Spinal cord (tissue), 10 donors: ENCODE data around the gene SLC36A1. TPM values are rescaled to one million over a fixed set of nuclear protein-coding genes. Genes with fewer than 3 reads are reported as not detected.
A peak's percentile ranks its signal among the peaks of the same experiment; 100 is the strongest.
"Not testable (repeated sequence)": the region's sequence is repeated elsewhere in the genome, so short reads cannot be mapped to it uniquely, and the experiment has no call there.

Experiments used
- DNase-seq, 6 donors: peaks; one replicate each; pipeline versions ENCODE4 v3.0.0 to v3.0.0-alpha.2; 2013 to 2015; ENCODE audit warnings: low spot score in 6 of 6, low read depth in 4 of 6
- H3K27ac ChIP-seq: one replicate; pipeline ENCODE4 v1.5.1; 2013; ENCODE audit warnings: low read depth, low read length, control low read depth
- H3K27me3 ChIP-seq: one replicate; pipeline ENCODE4 v1.6.1; 2013; ENCODE audit warnings: low read length; ENCODE audit not compliant: control insufficient read depth, insufficient read depth
- H3K36me3 ChIP-seq: one replicate; pipeline ENCODE4 v1.6.1; 2013; ENCODE audit warnings: low read length; ENCODE audit not compliant: control insufficient read depth, insufficient read depth
- H3K4me1 ChIP-seq: one replicate; pipeline ENCODE4 v1.6.1; 2013; ENCODE audit warnings: low read length; ENCODE audit not compliant: control insufficient read depth, insufficient read depth
- H3K4me3 ChIP-seq: one replicate; pipeline ENCODE4 v1.5.1; 2013; ENCODE audit warnings: low read depth, low read length, control low read depth
- H3K9me3 ChIP-seq: one replicate; pipeline ENCODE4 v1.6.1; 2013; ENCODE audit warnings: low read length; ENCODE audit not compliant: control insufficient read depth, insufficient read depth
- WGBS: methylation state at CpG from one replicate; pipeline ENCODE4 v1.1.5; 2013; ENCODE audit warnings: missing lambda C conversion rate; ENCODE audit not compliant: insufficient coverage; 5-methylcytosine and 5-hydroxymethylcytosine counted together
- polyA plus RNA-seq, 2 donors: library from polyadenylated mRNA; unstranded; fragments of 120-200 nt; gene quantifications; one replicate each; pipeline ENCODE4 v1.2.1, GENCODE V29; 2013; ENCODE audit not compliant: insufficient read length in 2 of 2
- total RNA-seq, 2 donors: library from RNA; depleted of rRNA in 1 of 2; stranded (reverse); fragments of 120-200 nt in 1 of 2; fragments of >200 nt in 1 of 2; gene quantifications; one replicate each; pipeline versions ENCODE4 v1.2.3 to v1.2.4, GENCODE V29; 2013 to 2014
- donor health status: healthy.

Gene SLC36A1
- total and polyA plus RNA-seq, 4 donors, result 11.4 to 14.5 (median 13.9) TPM

DNA sequence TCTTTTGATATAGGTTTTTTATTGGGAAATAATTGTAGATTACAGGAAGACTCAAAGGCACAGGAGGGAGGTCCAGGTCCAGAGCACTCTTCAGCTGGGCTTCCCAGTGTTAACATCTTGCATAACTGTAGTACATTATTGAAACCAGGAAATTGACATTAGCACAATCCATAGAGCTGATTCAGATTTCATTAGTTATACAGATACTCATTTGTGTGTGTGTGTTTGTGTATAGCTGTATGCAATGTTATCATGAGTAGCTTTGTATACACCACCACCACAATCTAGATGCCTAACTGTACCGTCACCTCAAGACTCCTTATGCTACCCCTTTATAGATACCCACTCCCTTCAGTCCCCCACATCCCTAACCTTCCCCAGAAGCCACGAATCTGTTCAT, 47.9 kb downstream of the SLC36A1 start:
- Histone ChIP-seq H3K4me1 (no peaks in the 10 kb centered on the region), H3K27me3 (no peaks in the 10 kb centered on the region), H3K36me3 (peaks cover 4% of the 10 kb centered on the region), H3K9me3 (no peaks in the 10 kb centered on the region), H3K27ac (no peak overlapping the region), H3K4me3 (no peak overlapping the region)
- no CpG with 5 or more reads among the region's 2 CpGs for WGBS
- no peak for DNase-seq

DNA sequence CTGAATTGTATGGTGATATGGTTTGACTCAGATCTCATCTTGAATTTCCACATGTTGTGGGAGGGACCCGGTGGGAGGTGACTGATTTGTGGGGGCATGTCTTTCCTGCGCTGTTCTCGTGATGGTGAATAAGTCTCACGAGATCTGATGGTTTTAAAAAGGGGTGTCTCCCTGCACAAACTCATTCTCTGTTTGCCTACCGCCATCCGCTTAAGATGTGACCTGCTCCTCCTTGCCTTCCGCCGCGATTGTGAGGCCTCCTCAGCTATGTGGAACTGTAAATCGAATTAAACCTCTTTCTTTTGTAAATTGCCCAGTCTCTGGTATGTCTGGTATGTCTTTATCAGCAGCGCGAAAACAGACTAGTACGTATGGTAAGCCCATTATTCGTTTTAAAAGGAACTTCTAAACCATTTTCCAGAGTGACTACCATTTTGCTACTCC, 48.7 kb downstream of the SLC36A1 start:
- H3K27me3 ChIP-seq, result no peaks in the 10 kb centered on the region
- H3K4me1 ChIP-seq, result peaks cover 5% of the 10 kb centered on the region
- H3K27ac ChIP-seq, result no peak overlapping the region
- H3K4me3 ChIP-seq, result no peak overlapping the region
- WGBS, result 55% methylated on average over 12 of the region's 14 CpGs
- no peaks in the 10 kb centered on the region for H3K9me3 ChIP-seq
- no peak for DNase-seq
- H3K36me3 ChIP-seq, result no peaks in the 10 kb centered on the region

DNA sequence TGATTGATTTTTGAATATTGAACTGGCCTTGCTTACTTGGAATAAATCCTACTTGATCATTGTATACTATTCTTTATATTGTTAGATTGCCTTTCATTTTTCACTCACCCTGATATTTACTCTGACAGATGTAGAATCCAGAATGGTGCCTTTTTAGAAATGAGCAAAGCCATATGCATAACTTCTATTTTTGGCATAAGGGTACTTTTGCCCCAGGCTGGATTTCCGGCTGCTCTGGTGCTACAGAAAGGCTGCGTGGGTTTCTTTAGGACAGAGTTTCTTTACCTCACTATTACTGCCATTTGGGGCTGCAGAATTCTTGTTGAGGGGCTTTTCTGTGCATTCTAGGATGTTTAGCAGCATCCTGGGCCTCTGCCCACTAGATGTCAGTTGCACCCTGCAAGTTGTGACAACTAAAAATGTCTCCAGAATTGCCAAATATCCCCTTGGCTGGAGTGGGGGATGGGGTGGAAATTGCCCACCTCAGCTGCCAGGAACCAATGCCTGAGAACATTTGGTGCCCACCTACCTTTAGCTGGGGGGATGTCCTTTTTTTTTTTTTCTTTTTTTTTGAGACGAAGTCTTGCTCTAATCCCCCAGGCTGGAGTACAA, 50.1 kb downstream of the SLC36A1 start:
- Histone ChIP-seq H3K4me3 (no peak overlapping the region), H3K27me3 (no peaks in the 10 kb centered on the region), H3K27ac (no peak overlapping the region), H3K36me3 (no peaks in the 10 kb centered on the region), H3K9me3 (no peaks in the 10 kb centered on the region), H3K4me1 (peaks cover 5% of the 10 kb centered on the region)
- WGBS, result no CpG with 5 or more reads among the region's 3 CpGs
- peak in 2 of 6 donors; percentile 9 to 55 for DNase-seq

DNA sequence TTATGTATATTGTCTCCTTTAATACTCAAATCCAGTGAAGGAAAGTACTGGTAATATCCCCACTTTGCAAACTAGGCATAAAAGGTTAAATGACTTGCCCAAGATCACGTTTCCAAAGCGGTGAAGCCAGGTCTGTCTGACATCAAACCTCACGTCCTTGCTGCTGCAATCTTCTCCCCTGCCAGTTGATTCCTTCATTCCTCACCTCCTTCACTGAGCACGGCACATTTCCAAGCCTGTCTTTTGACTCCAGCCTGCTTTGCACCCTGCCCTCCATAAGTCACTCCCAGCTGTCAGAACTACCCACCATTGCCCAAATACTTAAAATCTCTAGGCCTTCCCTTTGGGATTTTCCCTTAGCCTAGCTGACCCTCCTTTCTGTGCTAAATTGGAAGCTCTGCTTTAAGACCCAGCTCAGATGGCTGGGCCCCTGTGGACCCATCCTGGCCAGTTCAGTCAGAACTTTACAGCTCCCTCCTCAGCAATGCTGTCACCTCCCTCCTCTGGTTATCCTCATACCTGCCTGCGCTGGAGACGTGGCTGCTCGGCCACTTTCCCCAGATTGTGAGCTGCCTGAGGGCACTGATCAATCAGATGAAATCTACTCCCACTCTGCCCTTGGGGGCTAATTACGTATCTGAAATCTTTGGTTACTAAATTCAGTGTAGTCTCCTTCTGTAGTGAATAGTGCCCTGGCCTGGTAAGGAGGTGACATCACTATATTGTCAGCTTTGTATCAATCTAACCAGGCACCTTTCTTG, 51.2 kb downstream of the SLC36A1 start:
- Histone ChIP-seq H3K27ac (no peak overlapping the region), H3K4me3 (no peak overlapping the region), H3K9me3 (no peaks in the 10 kb centered on the region), H3K36me3 (no peaks in the 10 kb centered on the region), H3K27me3 (no peaks in the 10 kb centered on the region), H3K4me1 (peaks cover 5% of the 10 kb centered on the region)
- no peak for DNase-seq
- WGBS, result 87% methylated on average over 7 of the region's 8 CpGs

DNA sequence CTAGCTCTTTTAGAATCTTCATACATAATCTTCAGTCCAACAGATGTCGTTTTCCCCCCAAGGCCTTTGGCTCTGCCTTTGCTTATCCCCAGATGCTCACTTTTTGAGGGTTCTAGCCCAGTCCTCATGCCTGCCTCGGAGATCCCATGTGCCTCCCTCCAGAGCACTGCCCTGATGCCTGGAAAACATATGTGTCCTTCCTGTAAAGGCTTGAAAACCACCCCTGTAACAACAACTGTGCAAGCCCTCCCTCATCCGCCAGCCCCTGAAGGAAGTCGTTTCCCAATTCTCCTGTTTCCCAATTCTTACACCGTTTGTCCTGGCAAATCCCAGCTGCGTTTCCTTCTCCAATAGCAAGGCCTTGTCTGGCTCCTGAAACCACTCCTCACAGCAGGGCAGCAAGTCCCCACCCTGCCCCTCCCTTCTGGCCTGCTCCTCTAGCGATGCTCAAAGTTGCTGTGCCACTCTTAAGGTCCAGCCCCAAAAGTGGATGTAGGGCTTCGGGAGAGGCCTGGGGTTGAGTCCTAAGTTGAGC, 52.2 kb downstream of the SLC36A1 start:
- DNase-seq, result no peak
- Histone ChIP-seq H3K27me3 (no peaks in the 10 kb centered on the region), H3K27ac (no peak overlapping the region), H3K4me1 (peaks cover 5% of the 10 kb centered on the region), H3K9me3 (no peaks in the 10 kb centered on the region), H3K4me3 (no peak overlapping the region), H3K36me3 (peaks cover under 1% of the 10 kb centered on the region)
- WGBS, result 65% methylated on average over 8 of the region's 8 CpGs

DNA sequence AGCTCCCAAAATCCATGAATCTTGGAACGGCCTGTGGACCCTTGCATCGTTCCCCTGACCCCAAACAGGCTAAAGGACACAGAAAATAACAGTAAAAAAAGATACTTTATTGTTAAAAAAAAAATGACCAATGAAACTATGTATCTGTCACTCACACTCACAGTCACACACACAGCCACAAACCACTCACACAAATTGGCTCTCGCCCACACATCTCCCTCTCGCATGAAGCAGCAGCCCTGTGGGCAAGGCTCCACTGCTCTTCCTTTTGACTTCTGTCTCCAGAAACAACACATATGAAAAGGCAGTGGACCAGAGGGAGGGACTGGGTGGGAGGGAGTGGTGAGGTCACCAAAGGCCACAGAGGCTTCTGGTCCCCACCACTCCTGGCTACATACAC, 56.6 kb downstream of the SLC36A1 start:
- WGBS, result no CpG with 5 or more reads among the region's 4 CpGs
- no peak overlapping the region for H3K27ac ChIP-seq
- DNase-seq, result no peak
- no peak overlapping the region for H3K4me3 ChIP-seq
- no peaks in the 10 kb centered on the region for H3K27me3 ChIP-seq
- H3K9me3 ChIP-seq, result no peaks in the 10 kb centered on the region
- peaks cover 5% of the 10 kb centered on the region for H3K4me1 ChIP-seq
- peaks cover 10% of the 10 kb centered on the region for H3K36me3 ChIP-seq

DNA sequence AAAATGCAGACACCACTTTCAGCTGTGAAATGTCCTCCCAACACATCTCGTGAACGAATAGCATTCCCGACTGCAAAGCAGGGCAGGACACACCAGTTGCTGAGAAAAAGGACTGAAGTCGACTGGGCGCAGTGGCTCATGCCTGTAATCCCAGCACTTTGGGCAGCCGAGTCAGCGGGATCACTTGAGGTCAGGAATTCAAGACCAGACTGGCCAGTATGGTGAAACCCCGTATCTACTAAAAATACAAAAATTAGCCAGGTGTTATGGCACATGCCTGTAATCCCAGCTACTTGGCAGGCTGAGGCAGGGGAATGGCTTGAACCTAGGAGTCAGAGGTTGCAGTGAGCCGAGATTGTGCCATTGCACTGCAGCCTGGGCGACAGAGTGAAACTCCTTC, 60.9 kb downstream of the SLC36A1 start:
- not testable (repeated sequence) for H3K27ac ChIP-seq, H3K4me3 ChIP-seq, H3K27me3 ChIP-seq, H3K36me3 ChIP-seq, DNase-seq, H3K9me3 ChIP-seq, H3K4me1 ChIP-seq
- 91% methylated on average over 7 of the region's 10 CpGs for WGBS

DNA sequence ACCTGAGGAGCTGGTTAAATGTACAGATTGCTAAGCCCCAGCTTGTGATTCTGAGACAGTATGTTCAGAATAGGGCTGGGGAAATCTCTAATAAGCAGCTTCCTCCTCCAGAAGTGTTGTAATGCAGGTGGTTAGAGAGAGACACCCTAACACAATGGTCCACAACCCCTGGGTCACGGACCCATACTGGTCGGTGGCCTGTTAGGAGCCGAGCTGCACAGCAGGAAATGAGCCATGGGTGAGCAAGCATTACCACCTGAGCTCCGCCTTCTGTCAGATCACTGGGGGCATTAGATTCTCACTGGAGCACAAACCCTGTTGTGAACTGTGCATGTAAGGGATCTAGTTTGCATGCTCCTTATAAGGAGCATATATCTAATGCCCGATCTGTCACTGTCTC, 61.8 kb downstream of the SLC36A1 start:
- no peak for DNase-seq
- Histone ChIP-seq H3K27me3 (no peaks in the 10 kb centered on the region), H3K36me3 (peaks cover 10% of the 10 kb centered on the region), H3K9me3 (no peaks in the 10 kb centered on the region), H3K4me1 (no peaks in the 10 kb centered on the region), H3K4me3 (no peak overlapping the region), H3K27ac (no peak overlapping the region)
- WGBS, result 69% methylated on average over 3 of the region's 5 CpGs

DNA sequence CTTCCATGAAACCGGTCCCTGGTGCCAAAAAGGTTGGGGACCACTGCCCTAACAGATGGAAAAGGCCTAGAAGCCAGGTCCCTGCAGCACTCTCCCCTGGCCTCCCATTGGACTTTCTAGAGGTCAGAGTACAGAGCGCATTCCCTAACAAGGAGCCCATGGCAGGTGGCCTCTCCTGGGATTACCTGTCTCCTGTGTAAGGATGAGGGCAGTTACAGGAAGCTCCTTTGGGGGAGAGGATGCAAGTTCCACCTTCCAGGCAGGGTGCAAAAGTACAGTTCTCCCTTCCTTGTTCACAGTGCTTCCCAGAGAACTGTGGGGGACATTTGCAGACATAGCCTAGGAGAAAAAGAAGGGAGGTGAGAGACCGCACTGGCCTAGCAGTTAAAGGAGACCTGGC, 62.4 kb downstream of the SLC36A1 start:
- Histone ChIP-seq H3K4me3 (no peak overlapping the region), H3K36me3 (peaks cover 7% of the 10 kb centered on the region), H3K27me3 (no peaks in the 10 kb centered on the region), H3K9me3 (no peaks in the 10 kb centered on the region), H3K27ac (no peak overlapping the region), H3K4me1 (no peaks in the 10 kb centered on the region)
- 100% methylated on average over 3 of the region's 3 CpGs for WGBS
- DNase-seq, result no peak
